Measurements from ENCODE around the gene HAPSTR1.

Gene HAPSTR1

GRCh38 chr16:9055115-9055514 lies 36.3 kb upstream of the HAPSTR1 start:
- Histone ChIP-seq H3K27ac (ENCODE audit: low read length, poor library complexity, severe bottlenecking) (no peak overlapping the region), H3K9me3 (ENCODE audit: control insufficient read depth, low read length) (no peaks in the 10 kb centered on the region), H3K9ac (ENCODE audit: low read length) (no peak overlapping the region), H4K91ac (ENCODE audit: low read length) (no peak overlapping the region), H2BK5ac (ENCODE audit: low read depth, low read length, poor library complexity, severe bottlenecking) (no peak overlapping the region), H3K23ac (ENCODE audit: low read length in 2 of 2) (no peak overlapping the region), H3K14ac (ENCODE audit: low read length in 2 of 2) (no peak overlapping the region), H2BK12ac (ENCODE audit: low read length in 2 of 2) (no peak overlapping the region), H2BK120ac (ENCODE audit: low read depth, low read length) (no peak overlapping the region), H3K4ac (ENCODE audit: low read depth in 1 of 2, low read length in 2 of 2) (no peak overlapping the region), H3K18ac (ENCODE audit: low read depth in 1 of 2, low read length in 2 of 2) (no peak overlapping the region), H3K27me3 (ENCODE audit: control insufficient read depth in 1 of 2, insufficient read depth in 1 of 2, low read length in 2 of 2) (no peaks in the 10 kb centered on the region), H3K4me1 (ENCODE audit: control insufficient read depth, insufficient read depth, low read depth, low read length) (no peaks in the 10 kb centered on the region), H2AK5ac (ENCODE audit: low read length, severe bottlenecking) (no peak overlapping the region), H3K4me2 (ENCODE audit: low read length, poor library complexity, severe bottlenecking) (no peak overlapping the region), H2AFZ (ENCODE audit: low read depth, low read length) (no peak overlapping the region), H3K79me1 (replicated peaks; ENCODE audit: low read length, poor library complexity, severe bottlenecking) (no peaks in the 10 kb centered on the region), H4K8ac (ENCODE audit: low read length) (no peak overlapping the region), H3K4me3 (ENCODE audit: insufficient read depth in 1 of 2, low read depth in 1 of 2, low read length in 2 of 2) (no peak overlapping the region), H2BK15ac (ENCODE audit: low read depth, poor library complexity, severe bottlenecking) (no peak overlapping the region), H3K36me3 (ENCODE audit: control insufficient read depth in 1 of 2, insufficient read depth in 2 of 2, low read depth in 1 of 2, low read length in 2 of 2) (no peaks in the 10 kb centered on the region)
- 100% methylated on average over 2 of the region's 2 CpGs for WGBS
- DNase-seq: no peak

- Histone ChIP-seq H2BK15ac (ENCODE audit: low read depth, poor library complexity, severe bottlenecking) (no peak overlapping the region), H3K9ac (ENCODE audit: low read length) (no peak overlapping the region), H3K4ac (ENCODE audit: low read depth in 1 of 2, low read length in 2 of 2) (no peak overlapping the region), H4K91ac (ENCODE audit: low read length) (no peak overlapping the region), H2BK120ac (ENCODE audit: low read depth, low read length) (no peak overlapping the region), H3K36me3 (ENCODE audit: control insufficient read depth in 1 of 2, insufficient read depth in 2 of 2, low read depth in 1 of 2, low read length in 2 of 2) (no peaks in the 10 kb centered on the region), H2BK5ac (ENCODE audit: low read depth, low read length, poor library complexity, severe bottlenecking) (no peak overlapping the region), H3K9me3 (ENCODE audit: control insufficient read depth, low read length) (no peaks in the 10 kb centered on the region), H2BK12ac (ENCODE audit: low read length in 2 of 2) (no peak overlapping the region), H4K8ac (ENCODE audit: low read length) (no peak overlapping the region), H3K27me3 (ENCODE audit: control insufficient read depth in 1 of 2, insufficient read depth in 1 of 2, low read length in 2 of 2) (no peaks in the 10 kb centered on the region), H2AFZ (ENCODE audit: low read depth, low read length) (no peak overlapping the region), H3K18ac (ENCODE audit: low read depth in 1 of 2, low read length in 2 of 2) (no peak overlapping the region), H2AK5ac (ENCODE audit: low read length, severe bottlenecking) (no peak overlapping the region), H3K4me3 (ENCODE audit: insufficient read depth in 1 of 2, low read depth in 1 of 2, low read length in 2 of 2) (no peak overlapping the region), H3K4me2 (ENCODE audit: low read length, poor library complexity, severe bottlenecking) (no peak overlapping the region), H3K23ac (ENCODE audit: low read length in 2 of 2) (no peak overlapping the region), H3K27ac (ENCODE audit: low read length, poor library complexity, severe bottlenecking) (no peak overlapping the region), H3K79me1 (replicated peaks; ENCODE audit: low read length, poor library complexity, severe bottlenecking) (no peaks in the 10 kb centered on the region), H3K14ac (ENCODE audit: low read length in 2 of 2) (no peak overlapping the region), H3K4me1 (ENCODE audit: control insufficient read depth, insufficient read depth, low read depth, low read length) (no peaks in the 10 kb centered on the region)
- WGBS: no CpG with 5 or more reads among the region's 2 CpGs
- no peak for DNase-seq
Observed at GRCh38 chr16:9055661-9056060, 35.8 kb upstream of the HAPSTR1 start.

GRCh38 chr16:9056061-9056460 lies 35.4 kb upstream of the HAPSTR1 start:
- DNase-seq: no peak
- Histone ChIP-seq H3K14ac (ENCODE audit: low read length in 2 of 2) (no peak overlapping the region), H3K4me1 (ENCODE audit: control insufficient read depth, insufficient read depth, low read depth, low read length) (no peaks in the 10 kb centered on the region), H3K27me3 (ENCODE audit: control insufficient read depth in 1 of 2, insufficient read depth in 1 of 2, low read length in 2 of 2) (no peaks in the 10 kb centered on the region), H3K9me3 (ENCODE audit: control insufficient read depth, low read length) (no peaks in the 10 kb centered on the region), H3K36me3 (ENCODE audit: control insufficient read depth in 1 of 2, insufficient read depth in 2 of 2, low read depth in 1 of 2, low read length in 2 of 2) (no peaks in the 10 kb centered on the region), H2BK15ac (ENCODE audit: low read depth, poor library complexity, severe bottlenecking) (no peak overlapping the region), H2AFZ (ENCODE audit: low read depth, low read length) (no peak overlapping the region), H3K79me1 (replicated peaks; ENCODE audit: low read length, poor library complexity, severe bottlenecking) (no peaks in the 10 kb centered on the region), H3K27ac (ENCODE audit: low read length, poor library complexity, severe bottlenecking) (no peak overlapping the region), H3K4me2 (ENCODE audit: low read length, poor library complexity, severe bottlenecking) (no peak overlapping the region), H2BK12ac (ENCODE audit: low read length in 2 of 2) (no peak overlapping the region), H3K4me3 (ENCODE audit: insufficient read depth in 1 of 2, low read depth in 1 of 2, low read length in 2 of 2) (no peak overlapping the region), H2AK5ac (ENCODE audit: low read length, severe bottlenecking) (no peak overlapping the region), H3K4ac (ENCODE audit: low read depth in 1 of 2, low read length in 2 of 2) (no peak overlapping the region), H3K23ac (ENCODE audit: low read length in 2 of 2) (no peak overlapping the region), H4K8ac (ENCODE audit: low read length) (no peak overlapping the region), H4K91ac (ENCODE audit: low read length) (no peak overlapping the region), H2BK120ac (ENCODE audit: low read depth, low read length) (no peak overlapping the region), H3K18ac (ENCODE audit: low read depth in 1 of 2, low read length in 2 of 2) (no peak overlapping the region), H2BK5ac (ENCODE audit: low read depth, low read length, poor library complexity, severe bottlenecking) (no peak overlapping the region), H3K9ac (ENCODE audit: low read length) (no peak overlapping the region)
- WGBS: 90% methylated on average over 9 of the region's 9 CpGs

- no peak overlapping the region for H3K23ac ChIP-seq (ENCODE audit: low read length in 2 of 2)
- H3K27me3 ChIP-seq (ENCODE audit: control insufficient read depth in 1 of 2, insufficient read depth in 1 of 2, low read length in 2 of 2): no peaks in the 10 kb centered on the region
- H3K4ac ChIP-seq (ENCODE audit: low read depth in 1 of 2, low read length in 2 of 2): no peak overlapping the region
- WGBS: over 99% methylated on average over 8 of the region's 9 CpGs
- H4K91ac ChIP-seq (ENCODE audit: low read length): no peak overlapping the region
- no peak overlapping the region for H2BK12ac ChIP-seq (ENCODE audit: low read length in 2 of 2)
- no peak overlapping the region for H2AK5ac ChIP-seq (ENCODE audit: low read length, severe bottlenecking)
- no peak overlapping the region for H2BK120ac ChIP-seq (ENCODE audit: low read depth, low read length)
- H3K4me1 ChIP-seq (ENCODE audit: control insufficient read depth, insufficient read depth, low read depth, low read length): peaks cover 5% of the 10 kb centered on the region
- H3K79me1 ChIP-seq (replicated peaks; ENCODE audit: low read length, poor library complexity, severe bottlenecking): no peaks in the 10 kb centered on the region
- H4K8ac ChIP-seq (ENCODE audit: low read length): no peak overlapping the region
- H3K27ac ChIP-seq (ENCODE audit: low read length, poor library complexity, severe bottlenecking): no peak overlapping the region
- no peaks in the 10 kb centered on the region for H3K9me3 ChIP-seq (ENCODE audit: control insufficient read depth, low read length)
- no peaks in the 10 kb centered on the region for H3K36me3 ChIP-seq (ENCODE audit: control insufficient read depth in 1 of 2, insufficient read depth in 2 of 2, low read depth in 1 of 2, low read length in 2 of 2)
- H3K4me3 ChIP-seq (ENCODE audit: insufficient read depth in 1 of 2, low read depth in 1 of 2, low read length in 2 of 2): no peak overlapping the region
- no peak overlapping the region for H3K9ac ChIP-seq (ENCODE audit: low read length)
- H2BK15ac ChIP-seq (ENCODE audit: low read depth, poor library complexity, severe bottlenecking): no peak overlapping the region
- H3K14ac ChIP-seq (ENCODE audit: low read length in 2 of 2): no peak overlapping the region
- H2BK5ac ChIP-seq (ENCODE audit: low read depth, low read length, poor library complexity, severe bottlenecking): no peak overlapping the region
- DNase-seq: no peak
- no peak overlapping the region for H2AFZ ChIP-seq (ENCODE audit: low read depth, low read length)
- H3K4me2 ChIP-seq (ENCODE audit: low read length, poor library complexity, severe bottlenecking): no peak overlapping the region
- no peak overlapping the region for H3K18ac ChIP-seq (ENCODE audit: low read depth in 1 of 2, low read length in 2 of 2)
Observed at GRCh38 chr16:9058211-9058610, 33.2 kb upstream of the HAPSTR1 start.
